GDM1 (cell line): ENCODE results near the gene TALDO1.
A peak's percentile ranks its signal among the peaks of the same experiment; 100 is the strongest.

Experiments used
- DNase-seq: peaks from one replicate; lab custom pipeline; 2025; lab: John Stamatoyannopoulos, UW

Gene TALDO1

GRCh38 chr11:801097-801780, 54.0 kb downstream of the TALDO1 start:
- DNase-seq, result no peak

GRCh38 chr11:802018-802617, 54.9 kb downstream of the TALDO1 start:
- no peak for DNase-seq

- DNase-seq, result no peak
Measured at GRCh38 chr11:802693-803466, 55.6 kb downstream of the TALDO1 start.

- DNase-seq, result no peak
Measured at GRCh38 chr11:803467-803742, 56.1 kb downstream of the TALDO1 start.

- no peak for DNase-seq
Measured at GRCh38 chr11:803770-804598, 56.7 kb downstream of the TALDO1 start.

GRCh38 chr11:804599-804964, 57.3 kb downstream of the TALDO1 start:
- no peak for DNase-seq

- DNase-seq, result no peak
Measured at GRCh38 chr11:808427-809286, 61.4 kb downstream of the TALDO1 start.

- peak; percentile 95 for DNase-seq
Measured at GRCh38 chr11:809287-810039, 62.2 kb downstream of the TALDO1 start, which contains the start of gene RPLP2. Gene RPLP2, plus strand, starts transcription at chr11:809967. Its CDS starts 268 bp downstream, at chr11:810235.

GRCh38 chr11:810040-810567, 62.8 kb downstream of the TALDO1 start:
- no peak for DNase-seq

- DNase-seq, result no peak
Measured at GRCh38 chr11:811446-812245, 64.4 kb downstream of the TALDO1 start.

- no peak for DNase-seq
Measured at GRCh38 chr11:812390-812789, 65.1 kb downstream of the TALDO1 start.

- no peak for DNase-seq
Measured at GRCh38 chr11:813072-813455, 65.8 kb downstream of the TALDO1 start.

GRCh38 chr11:813456-814096, 66.3 kb downstream of the TALDO1 start:
- no peak for DNase-seq
